Stomach (tissue), 8 donors: ENCODE results near the gene ATP2A2. TPM values are rescaled to one million over a fixed set of nuclear protein-coding genes. Genes with fewer than 3 reads are reported as not detected.

ENCODE experiments used
- polyA plus RNA-seq, 3 donors: library from polyadenylated mRNA; stranded (reverse); fragments of 200-250 nt; gene quantifications; one replicate each; pipeline ENCODE4 v1.2.3, GENCODE V29; 2013
- small RNA-seq, 4 donors: library from RNA; depleted of rRNA; stranded (forward); fragments of <200 nt; gene quantifications; one replicate each; pipeline ENCODE3, GENCODE V24; 2016
- total RNA-seq, 5 donors: library from RNA; depleted of rRNA; stranded (reverse); fragments of >200 nt; gene quantifications; one replicate each; pipeline versions ENCODE4 v1.1.0 to v1.2.3, GENCODE V29; 2014 to 2016
- donor health status: healthy with polysubstance abuse.
- donor health status: Bipolar disorder and iron deficiency.
- donor health status: healthy.

ATP2A2 gene
- total and polyA plus RNA-seq, 8 donors, result 14.1 to 202 (median 104) TPM

Small RNAs within 50 kb of the gene (small RNA-seq; reads per million reads assigned to genes)
- 0 reads per million in 4 donors for gene RN7SL769P

Other genes with a start within 250 kb of the ATP2A2 start
- gene C12orf76, start 232.7 kb upstream of the ATP2A2 start, total RNA-seq, result 10 to 100 TPM in 4 of 5 donors, 1 to 10 TPM in 1; 7.0 to 44.2 (median 13.8) TPM
- gene C12orf76, start 232.7 kb upstream of the ATP2A2 start, polyA plus RNA-seq, result 10 to 100 TPM in 1 of 3 donors, 1 to 10 TPM in 2; 7.8 to 11.5 (median 9.8) TPM
- 10 to 100 TPM in 3 of 5 donors, 1 to 10 TPM in 2; 2.0 to 50.2 (median 10.7) TPM for gene IFT81, start 156.9 kb upstream of the ATP2A2 start, total RNA-seq
- gene IFT81, start 156.9 kb upstream of the ATP2A2 start, polyA plus RNA-seq, result 1 to 10 TPM; 3.5 to 5.7 (median 4.9) TPM
- gene ANAPC7, start 122.5 kb downstream of the ATP2A2 start, total RNA-seq, result 10 to 100 TPM; 40.6 to 88.7 (median 53.9) TPM
- 10 to 100 TPM; 13.0 to 45.1 (median 17.6) TPM for gene ANAPC7, start 122.5 kb downstream of the ATP2A2 start, polyA plus RNA-seq
- gene ARPC3, start 169.1 kb downstream of the ATP2A2 start, total RNA-seq, result 100 to 1,000 TPM in 3 of 5 donors, 10 to 100 TPM in 2; 44.0 to 220 (median 148) TPM
- gene ARPC3, start 169.1 kb downstream of the ATP2A2 start, polyA plus RNA-seq, result 100 to 1,000 TPM; 355 to 561 (median 368) TPM
- 10 to 100 TPM in 2 of 5 donors, 1 to 10 TPM in 2, not detected in 1; 7.6 to 21.6 (median 13.6) TPM for gene GPN3, start 187.0 kb downstream of the ATP2A2 start, total RNA-seq
- 10 to 100 TPM; 20.3 to 29.1 (median 21.1) TPM for gene GPN3, start 187.0 kb downstream of the ATP2A2 start, polyA plus RNA-seq
- gene FAM216A, start 187.6 kb downstream of the ATP2A2 start, total RNA-seq, result 10 to 100 TPM in 1 of 5 donors, 1 to 10 TPM in 2, not detected in 2; 3.8 to 19.3 (median 8.6) TPM
- 1 to 10 TPM; 4.5 to 6.5 (median 4.6) TPM for gene FAM216A, start 187.6 kb downstream of the ATP2A2 start, polyA plus RNA-seq
- 100 to 1,000 TPM in 3 of 5 donors, 10 to 100 TPM in 1, 1 to 10 TPM in 1; 7.8 to 192 (median 101) TPM for gene VPS29, start 220.9 kb downstream of the ATP2A2 start, total RNA-seq
- 100 to 1,000 TPM; 160 to 185 (median 167) TPM for gene VPS29, start 220.9 kb downstream of the ATP2A2 start, polyA plus RNA-seq
- under 1 TPM in 2 of 5 donors, not detected in 3; 0.58 to 0.73 TPM for gene RAD9B, start 221.1 kb downstream of the ATP2A2 start, total RNA-seq
- gene RAD9B, start 221.1 kb downstream of the ATP2A2 start, polyA plus RNA-seq, result under 1 TPM; 0.23 to 0.31 (median 0.25) TPM